GM21737 (cell line): Measurements from ENCODE around the gene TIMD4.
A peak's percentile ranks its signal among the peaks of the same experiment; 100 is the strongest.
"Not testable (repeated sequence)": the region's sequence is repeated elsewhere in the genome, so short reads cannot be mapped to it uniquely, and the experiment has no call there.

Experiments used
- ATAC-seq: cut with Tn5 transposase; IDR thresholded peaks from one replicate; pipeline ENCODE4 v1.9.1; 2021; ENCODE audit warnings: mild to moderate bottlenecking, moderate library complexity; ENCODE audit not compliant: unreplicated experiment

The TIMD4 gene

DNA sequence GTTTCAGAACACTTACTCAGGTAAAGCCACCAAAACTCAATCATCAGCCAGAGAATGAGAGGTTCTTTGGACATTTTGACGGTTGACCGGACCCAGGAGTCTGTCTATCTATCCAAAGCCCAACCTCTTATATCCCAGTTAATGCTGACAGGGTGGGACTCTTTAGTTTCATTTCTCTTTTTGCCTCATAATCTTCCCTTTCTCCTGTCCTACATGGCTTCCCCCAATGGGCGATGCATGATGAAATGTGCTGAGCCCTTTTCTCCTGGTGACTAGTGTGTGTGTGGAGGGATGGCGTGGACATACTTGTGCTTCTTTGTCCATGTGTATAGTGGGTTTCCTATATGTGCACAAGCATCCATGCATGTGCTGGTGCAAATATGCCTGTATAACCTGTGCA is at the start of gene TIMD4:
Gene TIMD4 (minus strand): TSS at position 102 of the 400 bp plus-strand sequence. CDS start 28 bp downstream, at position 74.
- ATAC-seq = no peak

DNA sequence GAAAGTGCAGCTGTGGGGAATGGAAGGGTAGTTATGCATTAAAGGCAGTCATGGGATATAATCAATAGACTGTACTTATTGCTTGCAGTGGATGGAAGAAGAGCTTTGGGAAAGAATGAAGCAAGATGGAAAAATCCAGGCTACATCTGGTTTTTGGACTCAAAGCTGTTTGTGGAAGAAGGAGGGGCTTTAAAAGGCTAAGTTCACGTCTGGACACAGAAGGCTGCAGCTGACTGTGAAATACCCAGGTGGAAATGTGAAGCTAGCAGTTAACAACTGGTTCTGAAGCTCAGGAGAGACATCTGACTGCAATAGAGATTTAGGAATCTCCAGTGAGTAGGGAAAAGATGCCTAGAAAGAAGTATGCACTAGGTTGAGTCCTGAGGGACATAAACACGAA is 43.2 kb upstream of the TIMD4 start:
- no peak for ATAC-seq

DNA sequence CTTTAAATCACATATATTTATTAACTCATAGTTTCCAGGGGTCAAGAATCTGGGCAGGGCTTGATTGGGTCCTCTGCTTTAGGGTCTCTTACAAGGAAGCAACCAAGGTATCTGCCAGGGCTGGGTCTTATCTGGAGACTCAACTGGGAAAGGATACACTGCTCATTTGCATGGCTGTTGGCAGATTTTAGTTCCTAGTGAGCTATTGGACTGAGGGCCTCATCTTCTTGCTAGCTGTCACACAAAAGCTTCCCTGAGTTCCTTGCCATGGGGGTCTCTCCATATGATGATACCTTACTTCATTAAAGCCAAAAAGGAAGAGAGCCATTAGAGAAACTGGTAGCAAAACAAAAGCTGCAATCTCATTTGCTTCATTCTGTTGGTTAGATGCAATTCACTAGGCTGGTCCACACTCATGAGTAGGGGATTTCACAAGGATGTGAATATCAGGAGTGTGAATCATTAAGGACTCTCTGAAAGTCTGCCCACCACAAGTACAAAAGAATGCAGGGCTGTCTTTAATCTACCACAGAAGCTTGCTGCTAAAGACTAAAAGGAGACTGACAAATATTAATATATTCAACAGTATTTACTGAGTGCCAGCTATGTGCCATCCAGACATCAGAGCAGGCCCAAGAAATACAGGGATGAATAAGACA is 42.0 kb upstream of the TIMD4 start:
- ATAC-seq = no peak

DNA sequence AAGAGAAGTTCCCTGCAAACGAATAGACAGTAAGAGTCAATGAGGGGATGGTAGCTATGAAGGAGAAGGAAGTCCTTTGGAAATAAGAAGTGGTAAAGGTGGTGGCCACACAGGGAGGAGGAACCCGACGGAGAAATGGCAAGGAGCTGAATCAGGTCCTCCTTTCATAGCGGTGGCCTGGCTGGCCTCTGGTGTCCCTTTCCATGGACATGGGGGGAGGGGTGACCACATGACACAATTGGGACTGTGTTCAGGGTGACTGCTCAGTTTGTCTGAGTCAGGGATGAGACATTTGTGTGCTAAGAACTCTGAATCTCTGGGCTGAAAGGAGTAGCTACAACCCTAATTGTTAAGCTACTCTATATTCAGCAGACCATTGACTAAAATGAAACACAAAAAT is 28.7 kb upstream of the TIMD4 start:
- no peak for ATAC-seq

DNA sequence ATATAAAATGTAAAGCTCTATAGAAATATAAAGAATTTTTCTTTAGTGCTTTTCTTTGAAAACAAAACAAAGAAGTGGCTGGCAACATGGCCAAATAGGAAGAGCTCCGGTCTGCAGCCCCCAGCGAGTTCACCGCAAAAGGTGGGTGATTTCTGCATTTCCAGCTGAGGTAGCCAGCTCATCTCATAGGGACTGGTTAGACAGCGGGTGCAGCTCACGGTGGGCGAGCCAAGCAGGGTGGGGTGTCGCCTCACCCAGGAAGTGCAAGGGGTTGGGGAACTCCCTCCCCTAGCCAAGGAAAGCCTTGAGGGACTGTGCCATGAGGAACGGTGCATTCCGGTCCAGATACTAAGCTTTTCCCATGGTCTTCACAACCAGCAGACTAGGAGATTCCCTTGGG is 21.0 kb upstream of the TIMD4 start:
- ATAC-seq = no peak

DNA sequence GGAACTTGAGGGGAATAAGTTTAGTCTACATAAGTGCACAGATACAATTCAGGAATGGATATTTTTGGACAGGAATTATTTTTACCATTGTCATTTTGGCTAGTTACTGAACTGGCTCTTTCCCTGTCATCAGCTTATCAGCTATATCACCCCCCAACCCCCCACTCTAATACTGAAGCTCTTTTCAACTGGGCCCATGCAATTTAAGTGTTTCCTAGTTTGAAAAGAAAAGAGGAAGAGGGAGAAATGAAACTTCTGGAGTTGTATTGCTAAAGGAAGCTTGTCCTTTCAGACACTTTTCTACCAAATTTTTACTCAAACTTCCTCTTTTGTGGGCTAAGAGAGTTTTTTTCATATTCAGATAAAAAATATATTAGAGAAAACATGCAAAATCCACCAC is 18.5 kb upstream of the TIMD4 start:
- ATAC-seq = no peak

DNA sequence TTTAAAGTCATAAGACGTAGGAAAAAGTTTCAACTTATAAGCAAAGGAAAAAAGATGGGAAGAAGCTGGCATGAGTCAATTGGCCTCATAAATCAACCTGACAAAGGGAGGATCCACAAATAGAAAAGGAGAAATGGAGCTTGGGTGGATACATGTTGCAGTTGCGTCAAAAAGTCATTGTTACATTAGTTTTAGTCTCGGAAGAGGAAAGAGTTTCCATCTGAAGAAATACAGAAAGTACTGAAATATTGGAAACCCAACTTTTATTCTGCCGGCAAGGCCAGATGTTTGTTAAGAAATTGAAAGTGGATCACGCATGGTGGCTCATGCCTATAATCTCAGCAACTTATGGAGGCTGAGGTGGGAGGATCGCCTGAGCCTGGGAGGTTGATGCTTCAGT is 11.3 kb upstream of the TIMD4 start:
- no peak for ATAC-seq

DNA sequence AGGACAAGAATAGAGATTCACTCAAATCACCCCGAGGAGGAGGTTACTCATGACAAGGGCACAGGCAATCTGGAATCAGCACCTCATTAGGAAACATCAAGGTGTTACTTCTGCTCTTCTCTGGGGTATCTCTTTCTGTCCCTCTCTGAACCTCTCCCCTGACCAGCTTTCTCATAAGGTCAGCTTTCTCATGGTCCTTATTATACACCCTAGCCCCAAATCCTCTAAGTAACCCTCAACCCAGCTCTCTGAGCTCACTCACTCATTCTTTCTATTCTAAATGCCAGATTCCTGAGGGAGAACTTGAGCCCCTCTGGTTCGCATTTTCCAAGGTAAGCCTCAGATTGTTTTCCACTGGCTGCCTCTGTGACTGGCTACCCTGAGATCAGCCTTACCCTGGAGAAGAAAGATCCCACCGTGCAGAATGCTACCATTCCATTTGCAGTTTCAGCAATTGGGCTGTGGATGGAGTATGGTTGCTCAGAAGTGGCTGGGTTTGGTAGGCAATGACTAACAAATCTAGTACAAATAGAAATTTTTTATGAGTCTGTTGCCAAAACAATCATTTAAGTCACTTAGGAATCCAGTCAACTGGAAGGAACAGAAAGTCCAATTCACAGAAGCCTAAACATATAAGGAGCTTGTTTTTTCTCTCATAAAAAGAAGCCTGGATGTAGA is 9.0 kb upstream of the TIMD4 start:
- no peak for ATAC-seq

DNA sequence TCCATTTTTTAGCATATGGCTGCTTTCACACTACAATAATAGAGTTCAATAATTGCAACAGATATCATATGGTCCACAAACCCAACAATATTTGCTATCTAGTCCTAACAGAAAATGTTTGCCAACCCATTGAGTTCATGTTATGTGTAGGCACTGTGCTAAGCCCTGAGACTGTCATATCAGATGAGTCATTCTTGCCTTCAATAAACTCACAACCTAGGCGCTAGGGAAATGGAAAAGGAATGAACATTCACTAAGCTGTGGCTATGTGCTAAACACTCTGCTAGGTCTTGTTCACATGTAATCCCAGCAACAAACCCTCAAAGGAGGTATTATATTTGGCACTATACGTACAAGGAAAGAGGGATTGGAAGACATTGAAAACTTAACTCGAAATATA is 8.4 kb upstream of the TIMD4 start:
- ATAC-seq = no peak

DNA sequence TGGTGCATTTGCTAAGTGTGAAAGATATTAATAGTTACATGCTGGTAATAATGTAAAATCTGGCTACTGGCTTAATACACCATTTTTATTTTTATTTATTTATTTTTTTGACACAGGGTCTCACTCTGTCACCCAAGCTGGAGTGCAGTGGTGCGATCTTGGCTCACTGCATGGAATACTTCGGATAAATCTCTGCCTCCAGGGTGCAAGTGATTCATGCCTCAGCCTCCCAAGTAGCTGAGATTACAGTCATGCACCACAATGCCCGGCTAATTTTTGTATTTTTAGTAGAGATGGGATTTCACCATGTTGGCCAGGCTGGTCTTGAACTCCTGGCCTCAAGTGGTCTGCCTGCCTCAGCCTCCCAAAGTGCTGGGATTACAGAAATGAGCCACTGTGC is 4.4 kb upstream of the TIMD4 start:
- not testable (repeated sequence) for ATAC-seq

DNA sequence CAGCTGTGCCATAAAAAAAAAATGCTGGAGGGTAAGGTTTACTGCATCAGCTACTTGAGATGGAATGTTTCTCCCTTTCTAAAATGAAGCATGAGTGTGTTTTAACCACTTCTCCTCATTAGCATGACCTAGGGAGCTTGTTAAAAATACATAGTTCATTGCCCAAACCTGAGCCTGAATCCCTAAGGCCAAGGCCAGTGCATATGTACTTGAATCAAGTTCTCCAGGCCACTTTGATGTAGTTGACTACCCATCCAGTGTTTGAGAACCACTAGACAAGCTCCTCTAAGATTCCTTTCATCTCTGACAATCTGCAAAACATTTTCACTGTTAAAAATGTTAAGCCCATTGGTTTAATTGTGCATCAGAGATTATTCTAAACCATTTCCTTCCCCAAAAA is 6.7 kb downstream of the TIMD4 start:
- no peak for ATAC-seq

DNA sequence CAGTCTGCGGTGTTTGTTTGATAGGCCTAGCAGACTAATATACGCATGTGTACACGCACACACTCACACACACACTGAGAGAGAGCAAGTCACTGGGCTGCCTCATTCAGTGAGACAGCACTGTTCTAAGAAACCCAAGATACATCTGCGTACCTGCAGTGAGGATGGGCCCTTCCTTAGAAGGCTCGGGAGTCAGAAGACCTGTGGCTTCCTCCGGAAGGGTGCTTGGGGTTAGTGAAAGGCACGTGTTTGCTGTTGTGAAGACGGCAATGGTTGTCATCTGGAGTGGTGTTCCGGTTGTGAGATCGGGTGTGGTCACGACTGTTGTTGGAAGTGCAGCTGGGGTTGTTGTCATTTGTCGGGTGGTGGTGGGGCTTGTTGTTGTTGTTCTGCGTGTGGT is 11.7 kb downstream of the TIMD4 start:
- no peak for ATAC-seq

DNA sequence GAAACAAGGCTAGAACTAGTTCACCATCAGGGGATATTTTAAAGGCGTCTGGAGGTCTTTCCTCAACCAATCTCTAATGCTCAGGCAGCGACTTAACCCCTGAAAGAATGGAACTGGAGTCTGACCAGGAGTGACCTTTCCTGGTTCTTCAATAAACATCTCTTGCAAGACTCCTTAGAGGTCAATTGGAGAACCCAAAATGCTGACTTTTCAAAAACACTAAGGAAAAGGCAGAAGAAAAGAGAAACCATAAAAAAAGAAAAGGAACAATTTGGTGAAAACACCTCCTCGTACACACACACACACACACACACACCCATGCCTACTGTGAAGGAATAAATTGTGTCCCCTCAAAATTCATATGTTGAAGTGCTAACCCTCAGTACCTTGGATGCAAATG is 12.3 kb downstream of the TIMD4 start:
- ATAC-seq = no peak

DNA sequence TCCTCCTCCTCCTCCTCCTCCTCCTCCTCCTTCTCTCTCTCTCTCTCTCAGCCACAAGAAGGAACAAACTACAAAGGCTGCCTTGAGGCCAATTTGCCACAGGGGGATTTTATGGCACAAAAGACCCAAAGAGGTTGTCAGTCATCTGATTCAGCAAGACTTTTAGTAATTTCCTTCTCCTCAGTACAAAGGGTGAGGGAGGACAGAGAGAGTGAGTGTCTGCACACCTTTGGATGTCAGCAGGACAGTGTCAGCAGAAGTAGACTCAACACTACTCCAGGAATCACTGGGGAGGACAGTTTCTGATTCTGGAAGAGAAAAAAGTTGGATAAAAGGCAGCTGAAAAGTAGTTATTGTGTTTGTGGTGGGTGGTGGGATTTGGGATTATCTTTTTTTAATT is 13.6 kb downstream of the TIMD4 start:
- no peak for ATAC-seq

DNA sequence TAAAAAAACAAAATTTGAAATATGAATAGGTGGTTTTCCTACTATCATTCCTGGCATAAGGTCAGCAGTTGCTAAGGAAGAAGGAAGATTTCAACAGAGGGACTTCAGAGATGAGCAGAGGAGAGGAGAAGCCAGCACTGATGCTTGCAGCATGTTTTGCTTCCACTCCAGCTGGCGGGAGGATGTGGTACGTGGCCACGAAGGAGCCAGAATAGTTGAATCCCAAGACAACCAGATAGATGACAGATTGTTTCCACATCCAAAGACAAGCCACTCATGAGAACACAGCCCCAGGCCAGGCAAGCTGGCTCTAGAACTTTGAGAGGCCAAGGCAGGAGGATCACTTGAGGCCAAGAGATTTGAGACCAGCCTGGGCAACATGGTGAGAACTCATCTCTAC is 15.1 kb downstream of the TIMD4 start:
- no peak for ATAC-seq

DNA sequence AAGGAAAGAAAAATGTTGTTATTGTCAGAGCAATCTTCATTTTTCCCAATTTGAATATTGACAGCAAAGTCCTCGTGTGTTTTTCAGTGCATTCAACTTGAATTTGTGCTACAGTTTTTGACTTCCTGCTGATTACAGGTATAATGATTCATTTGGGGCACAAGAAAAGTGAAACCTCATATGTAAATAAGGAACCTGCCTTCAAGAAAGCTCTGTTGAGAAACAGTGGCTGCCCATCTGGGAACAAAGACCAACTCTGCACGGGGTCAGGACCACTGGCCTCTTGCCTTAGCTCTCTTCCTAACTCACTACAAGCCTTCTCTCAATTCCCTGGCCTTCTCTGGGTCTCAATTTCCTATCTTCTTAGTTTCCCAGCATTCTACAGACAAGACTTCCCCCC is 21.0 kb downstream of the TIMD4 start:
- peak; percentile 97 for ATAC-seq

DNA sequence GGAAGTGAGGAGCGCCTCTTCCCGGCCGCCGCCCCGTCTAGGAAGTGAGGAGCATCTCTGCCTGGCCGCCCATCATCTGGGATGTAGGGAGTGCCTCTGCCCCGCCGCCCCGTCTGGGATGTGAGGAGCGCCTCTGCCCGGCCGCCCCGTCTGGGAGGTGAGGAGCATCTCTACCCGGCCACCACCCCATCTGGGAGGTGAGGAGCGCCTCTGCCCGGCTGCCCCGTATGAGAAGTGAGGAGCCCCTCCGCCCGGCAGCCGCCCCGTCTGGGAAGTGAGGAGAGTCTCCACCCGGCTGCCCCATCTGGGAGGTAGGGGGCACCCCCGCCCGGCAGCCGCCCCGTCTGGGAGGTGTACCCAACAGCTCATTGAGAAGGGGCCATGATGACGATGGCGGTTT is 22.6 kb downstream of the TIMD4 start:
- not testable (repeated sequence) for ATAC-seq

DNA sequence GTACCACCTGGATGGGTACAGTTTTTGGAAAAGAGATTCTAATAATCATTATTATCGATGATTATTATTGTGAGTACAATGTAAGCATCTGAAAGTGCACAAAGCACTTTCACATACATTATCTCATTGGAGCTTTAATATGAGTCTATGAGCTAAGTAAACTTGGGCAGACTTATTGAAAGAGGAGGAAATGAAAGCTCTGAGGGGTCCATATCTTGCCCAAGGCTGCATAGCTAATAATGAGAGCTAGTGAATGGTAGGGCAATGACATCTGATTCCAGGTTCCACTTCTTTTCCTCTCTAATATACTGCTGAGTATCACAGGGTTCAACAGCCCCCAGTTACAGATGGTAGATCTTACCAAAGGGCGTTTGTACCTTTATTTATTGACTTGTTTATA is 26.1 kb downstream of the TIMD4 start:
- ATAC-seq = no peak

DNA sequence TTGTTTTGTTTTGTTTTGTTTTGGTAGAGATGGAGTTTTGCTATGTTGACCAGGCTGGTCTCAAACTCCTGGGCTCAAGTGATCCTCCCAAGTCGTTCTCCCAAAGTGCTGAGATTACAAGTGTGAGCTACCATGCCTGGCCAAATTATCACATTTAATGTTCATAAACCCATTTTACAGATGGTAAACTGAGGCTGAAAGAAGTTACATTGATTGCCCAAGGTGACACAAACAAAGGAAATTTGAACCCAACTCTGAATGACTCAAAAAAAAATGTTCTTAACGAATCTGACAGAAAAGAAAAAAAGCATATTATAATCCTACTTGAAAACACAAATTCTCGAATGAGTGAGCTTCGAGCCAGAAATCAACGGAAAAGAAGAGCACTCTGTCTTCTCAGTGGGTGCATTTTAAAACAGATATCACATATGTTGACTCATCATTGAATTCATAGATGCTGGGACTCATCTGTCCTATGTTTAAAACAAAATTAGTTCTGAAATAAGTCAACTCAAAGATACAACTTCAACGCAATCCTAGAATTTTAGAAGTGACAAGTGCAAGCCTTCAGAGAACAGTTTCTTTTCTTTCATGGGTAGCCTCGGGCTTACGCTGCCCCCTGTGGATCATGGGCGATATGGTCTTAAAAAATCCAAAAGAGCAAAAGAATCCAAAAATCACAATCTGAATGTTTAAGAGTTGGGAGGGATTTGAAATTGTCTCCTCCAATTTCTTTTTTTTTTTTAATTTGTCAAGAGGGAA is 28.4 kb downstream of the TIMD4 start:
- ATAC-seq = no peak

DNA sequence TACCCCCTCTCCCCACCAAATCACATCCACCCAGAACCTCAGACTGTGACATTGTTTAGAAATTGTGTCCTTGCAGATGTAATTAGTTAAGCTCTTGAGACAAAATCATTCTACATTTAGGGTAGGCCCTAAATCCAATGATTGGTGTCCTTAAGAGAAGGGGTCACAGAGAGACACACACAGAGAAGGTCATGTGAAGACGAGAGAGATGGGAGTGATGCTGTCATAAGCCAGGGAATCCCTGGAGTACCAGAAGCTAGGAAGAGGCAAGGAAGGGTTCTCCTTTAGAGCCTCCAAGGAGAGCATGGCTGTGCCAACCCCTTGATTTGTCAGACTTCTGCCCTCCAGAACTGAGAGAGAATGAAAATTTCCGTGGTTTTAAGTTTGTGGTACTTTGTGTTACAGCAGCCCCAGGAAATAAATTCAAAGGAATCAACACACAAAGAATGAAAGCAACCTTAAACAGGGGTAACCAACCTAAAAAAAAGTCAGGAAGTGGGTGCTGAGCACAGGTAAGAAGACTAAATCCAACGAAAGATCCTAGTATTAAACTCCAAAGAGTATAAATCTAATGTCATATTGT is 33.6 kb downstream of the TIMD4 start:
- no peak for ATAC-seq

DNA sequence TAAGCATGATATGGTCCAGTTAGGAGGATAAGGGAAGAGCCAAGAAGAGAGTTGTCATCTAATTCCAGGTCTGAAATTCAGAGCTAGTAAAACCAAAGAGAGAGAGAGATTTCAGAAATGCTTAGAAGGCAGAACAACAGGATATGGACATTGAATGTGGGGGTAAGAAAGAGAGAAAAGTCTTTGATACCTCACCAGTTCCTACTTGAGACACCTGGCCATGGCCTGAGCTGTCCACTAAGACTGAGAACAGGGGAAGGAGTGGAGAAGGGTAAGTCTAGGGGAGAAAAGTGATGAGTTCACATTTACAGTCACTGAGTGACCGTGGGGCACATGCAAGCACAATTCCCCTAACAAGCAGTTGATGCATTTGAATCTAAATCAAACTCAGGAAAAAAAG is 35.5 kb downstream of the TIMD4 start:
- no peak for ATAC-seq

DNA sequence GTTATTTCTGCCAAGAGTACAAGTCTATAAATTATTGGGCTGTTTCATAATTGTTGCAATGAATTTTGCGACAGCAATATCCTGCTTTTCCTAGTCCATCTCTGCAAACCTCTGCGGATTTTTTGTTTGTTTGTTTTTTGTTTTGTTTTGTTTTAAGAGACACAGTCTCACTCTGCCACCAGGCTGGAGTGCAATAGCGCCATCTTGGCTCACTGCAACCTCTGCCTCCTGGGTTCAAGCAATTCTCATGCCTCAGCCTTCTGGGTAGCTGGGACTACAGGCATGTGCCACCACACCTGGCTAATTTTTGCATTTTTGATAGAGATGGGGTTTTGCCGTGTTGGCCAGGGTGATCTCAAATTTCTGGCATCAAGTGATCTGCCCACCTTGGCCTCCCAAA is 37.3 kb downstream of the TIMD4 start:
- ATAC-seq = not testable (repeated sequence)
